Measurements from ENCODE around the gene LPAR3.
A peak's percentile ranks its signal among the peaks of the same experiment; 100 is the strongest.

LPAR3 gene

GRCh38 chr1:84857906-84858305 is 35.1 kb downstream of the LPAR3 start:
- DNase-seq (ENCODE audit: low read depth): no peak

DNA sequence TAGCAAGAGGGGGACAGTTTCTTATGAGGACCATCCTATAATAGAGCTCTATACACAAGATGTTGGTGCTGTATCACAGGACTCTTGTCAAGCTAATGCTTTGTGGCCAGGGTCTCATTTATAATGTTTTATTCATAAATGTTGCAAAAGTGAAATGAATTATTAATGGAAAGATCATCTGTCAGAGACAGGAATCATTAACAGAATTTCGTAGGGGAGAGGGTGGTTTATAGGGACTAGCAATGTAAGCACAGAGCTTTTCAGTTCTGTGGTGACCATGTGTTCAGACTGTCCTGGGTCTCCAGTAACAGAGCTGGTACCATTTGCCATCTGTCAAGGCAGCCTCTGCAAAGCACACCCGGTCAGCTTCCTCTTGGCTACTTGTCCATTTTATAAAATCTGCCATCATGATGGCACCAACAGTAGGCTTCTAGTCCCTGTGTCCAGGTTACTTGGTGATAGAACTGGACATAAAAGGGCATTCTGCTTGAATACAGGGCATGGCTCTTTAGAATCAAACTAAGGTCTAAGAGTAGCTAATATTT is 36.2 kb downstream of the LPAR3 start:
- no peak for DNase-seq (ENCODE audit: low read depth)

- no peak for DNase-seq (ENCODE audit: low read depth)
Measured at GRCh38 chr1:84855691-84856630, 37.0 kb downstream of the LPAR3 start.

- DNase-seq (ENCODE audit: low read depth): peak; percentile 8
Measured at GRCh38 chr1:84855168-84855567, 37.8 kb downstream of the LPAR3 start.

GRCh38 chr1:84853741-84854721 is 39.0 kb downstream of the LPAR3 start:
- peak; percentile 83 for DNase-seq (ENCODE audit: low read depth)

DNA sequence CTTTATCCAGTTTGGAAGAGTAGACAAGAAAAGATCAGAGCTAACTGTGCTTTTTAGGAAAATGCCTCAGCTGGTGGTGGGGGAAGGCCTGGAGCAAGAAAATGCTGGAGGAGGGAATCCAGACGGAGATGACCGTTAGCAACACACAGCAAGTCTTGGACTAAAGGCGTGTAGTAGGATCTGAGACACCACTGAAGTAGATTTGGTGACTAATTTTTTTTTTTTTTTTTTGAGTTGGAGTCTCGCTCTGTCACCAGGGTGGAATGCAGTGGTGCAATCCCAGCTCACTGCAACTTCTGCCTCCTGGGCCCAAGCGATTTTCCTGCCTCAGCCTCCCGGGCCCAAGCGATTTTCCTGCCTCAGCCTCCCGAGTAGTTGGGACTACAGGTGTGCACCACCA is 41.2 kb downstream of the LPAR3 start:
- DNase-seq (ENCODE audit: low read depth): peak; percentile 94

DNA sequence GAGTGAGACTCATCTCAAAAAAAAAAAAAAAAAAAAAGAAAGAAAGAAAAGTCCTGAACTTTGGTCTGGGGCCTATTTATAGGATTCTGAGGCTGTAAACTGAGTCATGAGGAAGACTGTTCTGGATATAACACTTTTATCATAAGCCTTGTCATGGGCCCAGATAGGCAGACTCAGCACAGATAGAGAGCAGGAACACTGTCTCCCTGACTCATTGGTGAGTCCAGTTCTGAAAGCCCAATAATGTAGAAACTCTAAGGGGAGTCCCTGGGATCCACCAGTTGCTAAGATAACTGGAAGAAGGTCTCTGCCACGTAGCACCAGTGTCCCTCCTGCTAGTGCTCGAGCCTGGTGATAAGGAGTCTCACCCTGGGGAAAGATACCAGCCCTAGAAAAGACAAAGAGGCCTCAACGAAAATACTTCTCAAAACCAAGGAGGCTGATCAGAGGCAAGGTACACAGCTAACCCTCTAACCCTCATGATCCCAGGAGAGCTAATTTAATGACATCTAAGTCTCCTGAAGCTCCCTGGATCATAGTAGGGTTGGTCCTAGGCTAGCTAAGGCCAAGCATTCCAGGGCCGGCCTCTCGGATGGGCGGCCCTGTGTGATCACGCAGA is 43.5 kb downstream of the LPAR3 start:
- DNase-seq (ENCODE audit: low read depth): no peak

DNA sequence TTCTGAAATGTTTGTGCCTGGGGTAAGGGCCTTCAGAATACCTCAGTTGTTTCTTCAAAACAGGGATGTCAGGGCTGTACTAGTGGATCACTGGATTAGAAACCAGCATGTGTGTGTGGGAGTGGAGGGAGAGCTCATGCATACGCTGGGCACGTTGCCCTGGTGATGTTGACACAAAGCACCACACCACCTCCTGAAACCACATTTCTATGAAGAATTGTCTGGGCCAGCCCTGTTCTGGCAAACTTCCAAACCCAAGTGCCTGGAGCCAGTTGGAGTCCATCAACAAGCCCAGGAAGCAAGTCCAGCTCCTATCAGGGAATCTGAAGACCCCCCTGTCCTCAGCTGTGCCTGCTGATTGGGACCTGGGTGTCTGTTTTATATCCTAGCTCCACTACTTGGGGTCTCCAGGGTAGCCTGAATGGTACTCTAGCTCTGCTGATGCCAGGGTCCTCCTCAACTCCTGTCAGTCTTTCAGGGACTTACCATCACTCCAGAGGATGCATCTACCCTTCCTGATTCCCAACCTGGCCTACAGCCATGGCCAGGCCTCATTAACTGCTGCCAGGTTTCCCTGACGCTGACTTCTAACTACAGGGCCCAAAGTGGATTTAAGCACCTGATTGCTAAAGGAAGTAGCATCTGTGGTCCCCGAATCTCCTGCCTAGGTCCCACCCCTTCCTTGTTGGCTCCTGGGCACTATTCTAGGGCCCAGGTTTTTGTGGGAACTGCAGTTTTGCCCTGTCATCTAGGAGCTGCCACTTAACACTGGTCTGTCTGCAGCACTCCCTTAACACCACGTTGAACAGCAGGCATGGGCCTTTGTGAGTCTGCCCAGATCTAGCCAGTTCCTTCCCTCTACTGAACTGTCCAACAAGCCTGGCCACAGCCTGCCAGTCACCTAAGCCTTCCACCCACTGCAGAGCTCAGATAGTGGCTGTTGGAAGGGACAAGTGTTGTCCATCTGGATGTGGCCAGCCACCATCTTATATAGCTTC is 45.5 kb downstream of the LPAR3 start:
- DNase-seq (ENCODE audit: low read depth): peak; percentile 95

DNA sequence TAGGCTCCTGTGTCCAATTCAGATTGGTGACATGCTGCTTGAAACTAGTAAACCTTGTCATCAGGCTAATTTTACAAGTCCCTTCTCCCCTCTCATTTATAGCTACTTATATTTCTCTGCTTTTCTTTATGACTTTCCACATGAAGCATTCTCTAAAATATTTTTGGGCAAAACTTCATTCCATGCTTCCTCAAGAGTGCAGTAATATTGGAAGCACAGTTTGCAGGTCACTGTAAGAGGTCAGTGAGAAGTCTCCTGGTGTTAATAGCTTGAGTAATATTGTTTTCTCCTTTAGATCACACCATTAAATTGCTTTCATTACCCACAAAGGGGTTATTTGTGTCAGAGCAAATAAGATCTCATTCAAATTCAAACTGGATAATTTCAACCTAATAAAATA is 46.6 kb downstream of the LPAR3 start:
- DNase-seq (ENCODE audit: low read depth): peak; percentile 3

- no peak for DNase-seq (ENCODE audit: low read depth)
Measured at GRCh38 chr1:84845357-84845756, 47.6 kb downstream of the LPAR3 start.

DNA sequence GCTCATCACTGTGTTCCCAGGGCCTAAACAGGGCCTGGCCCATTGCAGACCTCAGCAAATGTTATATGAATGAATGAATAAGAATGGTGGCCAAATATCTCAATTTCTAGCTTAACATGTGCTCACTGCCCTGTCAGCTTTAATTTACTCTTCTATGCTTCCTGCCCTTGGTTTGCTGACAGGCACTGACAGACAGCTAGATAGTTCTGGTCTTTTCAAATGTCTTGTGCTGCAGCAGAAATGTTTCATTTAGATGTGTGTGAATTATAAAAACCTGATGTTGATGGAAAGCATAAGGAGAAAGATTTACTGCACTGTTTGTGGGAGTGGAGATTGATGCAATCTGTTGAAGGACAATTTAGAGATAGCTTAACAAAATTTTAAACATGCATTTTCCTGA is 48.9 kb downstream of the LPAR3 start:
- no peak for DNase-seq (ENCODE audit: low read depth)

DNA sequence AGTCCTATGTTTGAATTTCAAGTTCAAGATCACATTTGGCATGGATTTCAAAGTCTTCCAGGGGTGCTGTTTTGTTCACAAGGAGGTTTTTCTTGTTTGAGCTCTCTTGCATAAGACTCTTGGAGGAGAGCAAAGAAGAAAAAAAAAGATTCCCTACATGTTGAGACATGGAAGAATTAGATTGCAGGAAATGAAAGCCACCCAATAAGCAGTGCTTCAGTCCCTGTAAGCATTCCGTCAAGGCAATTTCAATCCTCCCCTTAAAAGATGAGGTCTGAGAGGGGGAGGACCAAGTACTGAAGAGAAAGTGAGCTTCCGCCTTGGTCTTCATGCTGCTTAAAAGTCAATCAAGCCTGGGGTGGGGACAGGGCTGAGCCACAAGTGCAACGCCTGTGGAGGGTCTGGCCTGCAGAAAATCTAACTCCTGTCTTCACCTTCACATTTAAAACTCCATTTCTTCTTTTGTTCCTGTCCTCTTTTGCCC is 50.2 kb downstream of the LPAR3 start:
- DNase-seq (ENCODE audit: low read depth): no peak

GRCh38 chr1:84841971-84842370 is 51.0 kb downstream of the LPAR3 start:
- no peak for DNase-seq (ENCODE audit: low read depth)

DNA sequence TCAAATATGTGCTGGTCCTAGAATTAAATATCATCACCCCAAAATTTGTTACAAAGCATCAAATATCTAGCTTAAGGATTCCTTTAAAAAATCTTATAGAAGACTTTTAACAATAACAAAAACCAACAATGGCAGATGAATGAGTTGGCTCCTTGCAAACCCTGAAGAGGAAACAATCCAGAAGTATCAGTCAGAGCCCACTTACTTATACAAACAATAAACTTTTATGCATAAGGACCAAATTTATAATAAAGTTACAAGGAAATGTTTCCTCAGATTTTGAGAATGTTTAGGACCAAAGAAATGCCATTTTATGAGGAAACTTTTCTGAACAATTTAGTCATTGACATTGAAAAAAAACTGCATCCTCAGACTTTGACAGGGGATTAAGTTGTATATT is 52.7 kb downstream of the LPAR3 start:
- DNase-seq (ENCODE audit: low read depth): peak; percentile 15

- DNase-seq (ENCODE audit: low read depth): no peak
Measured at GRCh38 chr1:84839544-84839943, 53.5 kb downstream of the LPAR3 start.

GRCh38 chr1:84836145-84836544 is 56.9 kb downstream of the LPAR3 start:
- peak; percentile 50 for DNase-seq (ENCODE audit: low read depth)

DNA sequence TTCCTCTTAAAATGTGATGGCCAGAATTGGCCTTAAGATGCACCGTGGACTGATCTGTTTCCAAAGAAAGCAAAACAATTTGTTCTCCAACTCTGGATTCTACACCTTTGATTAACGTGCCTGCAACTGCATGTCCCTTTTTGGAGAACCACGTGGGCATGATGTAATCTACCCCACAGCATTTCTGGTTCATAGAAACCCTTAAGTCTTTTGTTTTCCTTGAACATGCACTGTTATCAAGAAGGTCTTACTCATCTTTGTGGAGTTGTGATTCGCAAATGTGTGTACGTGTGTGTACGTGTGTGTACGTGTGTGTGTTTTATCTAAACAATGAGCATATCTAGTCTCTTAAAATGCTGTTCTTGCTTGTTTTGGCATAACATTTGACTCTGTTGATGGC is 57.8 kb downstream of the LPAR3 start:
- no peak for DNase-seq (ENCODE audit: low read depth)

DNA sequence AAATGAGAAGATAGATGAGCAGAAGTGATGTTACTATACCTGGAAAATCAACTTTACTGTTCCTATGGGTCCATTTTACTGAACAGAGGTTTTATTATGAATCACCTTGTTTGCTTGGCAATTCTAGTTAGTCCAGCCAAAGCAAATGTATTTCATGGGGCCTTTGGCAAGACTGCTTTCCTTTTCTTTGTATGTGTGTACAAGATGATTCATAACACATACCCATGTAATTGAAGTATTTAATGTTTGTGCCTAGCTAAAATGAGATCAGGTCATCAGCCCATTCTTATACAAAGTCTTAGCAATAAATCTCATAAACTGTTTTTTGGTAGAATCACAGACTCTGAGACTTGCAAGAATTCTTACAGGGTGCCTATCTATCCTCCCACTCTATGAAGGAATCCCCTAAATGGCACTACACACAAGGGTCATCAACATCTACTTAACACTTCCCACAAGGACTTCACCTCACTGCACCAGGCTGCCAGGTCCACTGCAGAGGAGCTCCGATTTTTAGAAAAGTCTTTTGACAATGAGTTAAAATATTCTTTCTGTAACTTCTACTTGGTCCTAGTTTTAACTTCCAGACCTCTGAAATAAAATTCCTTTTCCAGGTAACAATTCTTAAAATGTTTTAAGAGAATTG is 58.5 kb downstream of the LPAR3 start:
- DNase-seq (ENCODE audit: low read depth): peak; percentile 33

GRCh38 chr1:84833194-84833593 is 59.8 kb downstream of the LPAR3 start:
- no peak for DNase-seq (ENCODE audit: low read depth)

GRCh38 chr1:84830136-84830535 is 62.9 kb downstream of the LPAR3 start:
- no peak for DNase-seq (ENCODE audit: low read depth)
